K562 (cell line): ENCODE results near the gene SOS2. TPM values are rescaled to one million over a fixed set of nuclear protein-coding genes. Genes with fewer than 3 reads are reported as not detected.

Experiments used
- ATAC-seq: fragments of 200-7000 bp; cut with Tn5 transposase; 3 replicates; pipeline ENCODE4 v1.9.1; 2020; ENCODE audit warnings: moderate library complexity
- BruUV-seq: library from RNA; stranded (reverse); fragments of 400-500 nt; replicated peaks from 2 replicates; lab custom pipeline; 2021; lab: Mats Ljungman, UMichigan
- CTCF ChIA-PET: fragments of 300-600 bp; formaldehyde crosslinking; extraction: SDS; loops from one replicate; lab custom pipeline; 2021; ENCODE audit warnings: low intra/inter-chr PET ratio; lab: Yijun Ruan, JAX
- POLR2A ChIA-PET: fragments of 300-600, 350-650 bp; sonication (Branson Sonifier 250); formaldehyde crosslinking; extraction: SDS; loops from one replicate; lab custom pipeline; 2021; ENCODE audit warnings: antibody characterized with exemption, inconsistent platforms; lab: Yijun Ruan, JAX
- DNase-seq, 4 experiments: peaks; one replicate each; pipeline versions ENCODE4 v3.0.0 to v3.0.0-alpha.2; 2011 to 2018; ENCODE audit warnings: low spot score in 3 of 4, mixed read lengths in 3 of 4; ENCODE audit errors: extremely low read depth in 1 of 4
- FAIRE-seq: peaks from 2 replicates; lab custom pipeline; 2011; peaks lifted over from hg19 to GRCh38; lab: Jason Lieb, UNC
- H2AFZ ChIP-seq: 2 replicates; pipeline ENCODE4 v1.6.0; 2011; ENCODE audit warnings: low read depth, low read length, control low read depth, inconsistent platforms
- H3K27ac ChIP-seq: fragments of 200-600 bp; 3 replicates; pipeline ENCODE4 v1.8.0; 2011; ENCODE audit warnings: low read depth, mild to moderate bottlenecking, control low read depth, inconsistent platforms, low read length, moderate library complexity, mixed read lengths; ENCODE audit errors: extremely low read depth
- H3K27me3 ChIP-seq, 2 experiments: fragments of 300-600 bp in 1 of 2; 2 replicates in 1 of 2; 3 replicates in 1 of 2; pipeline versions ENCODE4 v1.6.0 to v1.8.0; 2011; ENCODE audit warnings: inconsistent platforms in 2 of 2, low read length in 2 of 2, mild to moderate bottlenecking in 1 of 2, mixed read lengths in 1 of 2, moderate library complexity in 1 of 2; ENCODE audit not compliant: control insufficient read depth in 2 of 2, insufficient read depth in 2 of 2
- H3K36me3 ChIP-seq: fragments of 300-600 bp; 3 replicates; pipeline ENCODE4 v1.8.0; 2011; ENCODE audit warnings: mild to moderate bottlenecking, low read length, inconsistent platforms; ENCODE audit not compliant: control insufficient read depth, insufficient read depth
- H3K4me1 ChIP-seq, 2 experiments: fragments of 200-600 bp in 1 of 2; replicated peaks in 1 of 2; 2 replicates in 1 of 2; 3 replicates in 1 of 2; pipeline versions ENCODE4 v1.5.1 to v1.8.0; 2011; ENCODE audit warnings: inconsistent platforms in 2 of 2, low read length in 2 of 2, mild to moderate bottlenecking in 1 of 2, mixed read lengths in 1 of 2, moderate library complexity in 1 of 2; ENCODE audit not compliant: control insufficient read depth in 2 of 2, insufficient read depth in 2 of 2
- H3K4me2 ChIP-seq: 2 replicates; pipeline ENCODE4 v1.6.1; 2011; ENCODE audit warnings: low read length, control low read depth, inconsistent platforms, mixed read lengths; ENCODE audit not compliant: insufficient read depth
- H3K4me3 ChIP-seq: fragments of 200-600 bp; sonication (generic), shearing (Covaris generic); 2 replicates; pipeline ENCODE4 v1.5.1; 2016; ENCODE audit warnings: control low read depth, inconsistent platforms
- H3K79me2 ChIP-seq: fragments of 200-600 bp; 3 replicates; pipeline ENCODE4 v1.8.0; 2011; ENCODE audit warnings: low read length, inconsistent platforms; ENCODE audit not compliant: control insufficient read depth, insufficient read depth
- H3K9ac ChIP-seq, 2 experiments: 2 replicates each; pipeline versions ENCODE4 v1.6.0 to v1.6.1; 2011; ENCODE audit warnings: low read depth in 2 of 2, low read length in 2 of 2, control low read depth in 1 of 2, inconsistent platforms in 1 of 2, mild to moderate bottlenecking in 1 of 2, mixed read lengths in 1 of 2; ENCODE audit not compliant: insufficient read depth in 1 of 2
- H3K9me1 ChIP-seq: one replicate; pipeline ENCODE4 v1.6.0; 2011; ENCODE audit warnings: inconsistent platforms, mild to moderate bottlenecking, low read length, moderate library complexity; ENCODE audit not compliant: control insufficient read depth, insufficient read depth
- H3K9me3 ChIP-seq: replicated peaks from 2 replicates; pipeline ENCODE4 v1.5.1; 2011; ENCODE audit warnings: low read depth, low read length, inconsistent platforms; ENCODE audit not compliant: control insufficient read depth, insufficient read depth
- H4K20me1 ChIP-seq: replicated peaks from 2 replicates; pipeline ENCODE4 v1.6.1; 2011; ENCODE audit warnings: low read length, inconsistent platforms, mixed read lengths; ENCODE audit not compliant: control insufficient read depth, insufficient read depth
- C11orf30 ChIP-seq: fragments of 450-650 bp; IDR thresholded peaks from 2 replicates; pipeline ENCODE4 v1.6.1; 2016; ENCODE audit warnings: low read depth, mild to moderate bottlenecking
- GTF2E2 ChIP-seq: fragments of 200-800 bp; sonication (Bioruptor generic); IDR thresholded peaks from 2 replicates; pipeline ENCODE4 v1.6.1; 2016; ENCODE audit warnings: missing genetic modification characterization, missing compliant biosample characterization
- KAT7 ChIP-seq: sonication (generic); formaldehyde crosslinking; IDR thresholded peaks from 2 replicates; pipeline ENCODE4 v1.8.0; 2022; ENCODE audit warnings: missing genetic modification reagents, mild to moderate bottlenecking, borderline replicate concordance
- MAFF ChIP-seq: IDR thresholded peaks from 2 replicates; pipeline ENCODE4 v1.6.1; 2012; ENCODE audit warnings: low read length, improper control_type of control experiment
- MAFG ChIP-seq: fragments of 450-650 bp; conservative IDR thresholded peaks from 2 replicates; pipeline ENCODE4 v1.6.1; 2016; ENCODE audit warnings: missing genetic modification characterization, missing compliant biosample characterization
- MAFK ChIP-seq: IDR thresholded peaks from 2 replicates; pipeline ENCODE4 v1.6.1; 2011; ENCODE audit warnings: low read length, improper control_type of control experiment
- SMAD3 ChIP-seq: fragments of 450-650 bp; formaldehyde crosslinking; conservative IDR thresholded peaks from 2 replicates; pipeline ENCODE4 v1.4.0; 2020; ENCODE audit warnings: mild to moderate bottlenecking
- STAT5B ChIP-seq: fragments of 250-450 bp; sonication (Bioruptor Pico); IDR thresholded peaks from 2 replicates; pipeline ENCODE4 v1.8.0; 2021; ENCODE audit warnings: mild to moderate bottlenecking, inconsistent platforms
- ZNF232 ChIP-seq: sonication (generic); formaldehyde crosslinking; IDR thresholded peaks from 2 replicates; pipeline ENCODE4 v1.8.0; 2022; ENCODE audit warnings: mild to moderate bottlenecking, missing genetic modification reagents
- ZNF316 ChIP-seq: fragments of 450-650 bp; IDR thresholded peaks from 2 replicates; pipeline ENCODE4 v1.6.1; 2016
- WGBS: fragments of 100-300 bp; shearing (Covaris generic); methylation state at CpG from one replicate; pipeline ENCODE4 v1.1.6; 2016; ENCODE audit warnings: low coverage, mixed read lengths; ENCODE audit not compliant: insufficient coverage; ENCODE audit errors: missing lambda C conversion rate; 5-methylcytosine and 5-hydroxymethylcytosine counted together
- in situ Hi-C: fragments of 300-500 bp; cut with MboI; formaldehyde crosslinking; loops from 4 replicates; pipeline ENCODE4 v1.15.0; 2018; ENCODE audit warnings: inconsistent platforms, mixed read lengths
- intact Hi-C: fragments of 100-400 bp; cut with micrococcal nuclease; formaldehyde crosslinking; loops from 2 replicates; pipeline ENCODE4 v1.14.2; 2022
- polyA plus RNA-seq, 8 experiments: library from polyadenylated mRNA; depleted of rRNA in 4 of 8; stranded (reverse) in 5 of 8; unstranded in 3 of 8; fragments of >200 nt; fragmentation: Nextera tagmentation in 2 of 8; fragmentation: Illumina TruSeq in 1 of 8; extraction: Ambion mirVana in 2 of 8; extraction: Trizol in 1 of 8; gene quantifications; 2 replicates each; pipeline versions ENCODE4 v1.2.1 to v1.2.3, GENCODE V29; 2011 to 2014; ENCODE audit warnings: inconsistent platforms in 1 of 8, missing spikeins in 1 of 8
- total RNA-seq, 7 experiments: library from RNA; depleted of rRNA in 6 of 7; stranded (reverse); fragments of >200 nt in 6 of 7; fragmentation: Illumina TruSeq in 2 of 7; extraction: Trizol in 2 of 7; gene quantifications; 2 replicates each; pipeline versions ENCODE4 v1.2.1 to v1.2.3, GENCODE V29; 2011 to 2021; ENCODE audit warnings: low replicate concordance in 1 of 7

SOS2 gene
- total and polyA plus RNA-seq, 9 of the 15 experiments (the other 6 are each of a cell fraction or from before 2014, with no cell fraction given): 2.2 to 13.1 (median 10.5) TPM

DNA sequence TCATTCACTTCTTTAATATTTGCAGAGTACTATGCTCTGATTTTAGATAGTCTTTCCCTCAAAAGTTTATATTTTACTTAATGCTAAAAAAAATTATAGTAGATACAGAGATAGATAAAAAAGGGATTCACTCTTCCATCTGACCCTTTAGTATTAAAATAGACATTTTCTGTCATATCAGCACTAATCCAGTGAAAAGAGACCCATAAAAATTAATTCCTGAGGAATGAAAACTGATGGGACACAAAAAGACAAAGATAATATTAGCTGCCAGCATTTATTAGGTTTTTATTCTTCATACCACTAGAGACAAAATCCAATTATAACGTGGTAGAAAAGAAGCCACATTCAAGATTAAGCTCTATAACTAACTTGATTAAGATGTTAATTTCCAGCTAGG, 45.3 kb downstream of the SOS2 start:
- BruUV-seq: no TSS peak
- ATAC-seq: no peak
- no peak overlapping the region for H3K27ac ChIP-seq
- no peaks in the 10 kb centered on the region for H3K9me3 ChIP-seq
- POLR2A ChIA-PET: no interaction called here
- FAIRE-seq: no peak
- in situ Hi-C loops: no loop called here
- CTCF ChIA-PET: no interaction called here
- no peak overlapping the region for H2AFZ ChIP-seq
- H3K36me3 ChIP-seq: peaks cover 17% of the 10 kb centered on the region; the same call in 2 of the 3 replicates
- intact Hi-C loops: no loop called here
- no peak overlapping the region for H3K9ac ChIP-seq
- no peak for DNase-seq
- H3K27me3 ChIP-seq: no peaks in the 10 kb centered on the region
- H4K20me1 ChIP-seq: no peaks in the 10 kb centered on the region
- TF ChIP-seq MAFG (tag) (peak; percentile 41), ZNF232 (CRISPR knock-in tag) (no peak), GTF2E2 (tag) (no peak), SMAD3 (no peak), C11orf30 (peak; percentile 47), STAT5B (no peak), ZNF316 (peak; percentile 74), MAFK (peak; percentile 48; the same call in 1 of the 2 replicates), MAFF (peak; percentile 67)
- 82% methylated on average over 1 of the region's 1 CpG for WGBS
- no peak overlapping the region for H3K4me2 ChIP-seq
- H3K4me1 ChIP-seq: no peaks in the 10 kb centered on the region
- no peak overlapping the region for H3K4me3 ChIP-seq
- H3K79me2 ChIP-seq: no peaks in the 10 kb centered on the region
- H3K9me1 ChIP-seq: no peaks in the 10 kb centered on the region

DNA sequence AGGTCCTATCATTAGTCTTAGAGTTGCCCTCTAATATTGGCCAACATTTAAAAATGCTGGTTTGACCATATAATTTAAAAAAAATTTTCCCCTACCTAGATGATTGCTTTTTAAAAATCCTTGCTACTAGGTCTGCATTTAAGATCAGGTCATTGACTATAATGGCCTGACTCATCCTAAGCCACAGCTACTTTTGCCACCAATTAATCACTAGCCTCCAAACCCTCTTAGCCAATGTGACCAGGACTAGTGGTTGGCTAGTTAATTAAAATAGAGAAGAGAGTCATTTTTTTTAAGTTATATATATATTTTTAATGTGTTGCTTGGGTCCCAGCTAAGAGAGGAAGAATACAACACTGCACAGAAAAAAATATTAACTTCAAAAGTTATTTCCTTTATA, 57.5 kb downstream of the SOS2 start:
- H2AFZ ChIP-seq: no peak overlapping the region
- H3K4me1 ChIP-seq: no peaks in the 10 kb centered on the region
- FAIRE-seq (no peak), ATAC-seq (no peak), DNase-seq (no peak)
- no peak overlapping the region for H3K27ac ChIP-seq
- no peaks in the 10 kb centered on the region for H3K27me3 ChIP-seq
- no peaks in the 10 kb centered on the region; the same call in 2 of the 3 replicates for H3K36me3 ChIP-seq
- H3K9ac ChIP-seq: no peak overlapping the region
- H3K9me3 ChIP-seq: no peaks in the 10 kb centered on the region
- ChIA-PET CTCF (no interaction called here), POLR2A (no interaction called here)
- intact Hi-C loops (no loop called here), in situ Hi-C loops (no loop called here)
- no peaks in the 10 kb centered on the region for H3K79me2 ChIP-seq
- H3K4me2 ChIP-seq: no peak overlapping the region
- no peak for TF ChIP-seq KAT7 (CRISPR knock-in tag)
- BruUV-seq: no TSS peak
- H3K4me3 ChIP-seq: no peak overlapping the region
- no peaks in the 10 kb centered on the region for H3K9me1 ChIP-seq
- H4K20me1 ChIP-seq: no peaks in the 10 kb centered on the region
